Measurements from ENCODE around the gene MATR3. TPM values are rescaled to one million over a fixed set of nuclear protein-coding genes. Genes with fewer than 3 reads are reported as not detected.

The MATR3 gene
- polyA plus RNA-seq, 1 donor (not counting 4 experiments of a cell fraction or from before 2014, with no cell fraction given), result 122 TPM

GRCh38 chr5:139312075-139312474, 18.5 kb downstream of the MATR3 start:
- no peak for FAIRE-seq
- no peak overlapping the region for H3K4me2 ChIP-seq (ENCODE audit: control insufficient read depth, extremely low read depth, insufficient read depth, low read depth, low read length)

GRCh38 chr5:139314276-139314675, 20.7 kb downstream of the MATR3 start:
- no peak for FAIRE-seq
- peaks cover 10% of the 10 kb centered on the region for H3K4me1 ChIP-seq (ENCODE audit: control insufficient read depth, extremely low read depth, insufficient read depth, low read length)
- DNase-seq (ENCODE audit: low read depth, low spot score), result no peak

More at GRCh38 chr5:139312075-139312474, 18.5 kb downstream of the MATR3 start:
- DNase-seq (ENCODE audit: low read depth, low spot score), result no peak
- Histone ChIP-seq H3K9me3 (ENCODE audit: control insufficient read depth, low read depth, low read length) (no peaks in the 10 kb centered on the region), H2AFZ (ENCODE audit: control insufficient read depth, low read length) (no peak overlapping the region), H3K36me3 (ENCODE audit: control insufficient read depth in 2 of 2, extremely low read depth in 1 of 2, insufficient read depth in 2 of 2, low read length in 2 of 2) (peaks cover 2 to 16% of the 10 kb centered on the region in 2 experiments), H3K9ac (ENCODE audit: control insufficient read depth, extremely low read depth, insufficient read depth, low read length) (no peak overlapping the region), H4K20me1 (ENCODE audit: control insufficient read depth, extremely low read depth, insufficient read depth, low read length) (peaks cover 6% of the 10 kb centered on the region), H3K27me3 (ENCODE audit: control insufficient read depth, extremely low read depth, insufficient read depth, low read length) (no peaks in the 10 kb centered on the region), H3K4me3 (ENCODE audit: control insufficient read depth in 2 of 3, extremely low read depth in 1 of 3, insufficient read depth in 2 of 3, low read depth in 1 of 3, low read length in 3 of 3) (no peak overlapping the region), H3K4me1 (ENCODE audit: control insufficient read depth, extremely low read depth, insufficient read depth, low read length) (peaks cover 10% of the 10 kb centered on the region), H3K9me1 (ENCODE audit: control insufficient read depth, extremely low read depth, insufficient read depth, low read length) (no peaks in the 10 kb centered on the region), H3K79me2 (ENCODE audit: control insufficient read depth, insufficient read depth, low read length) (peaks cover 99% of the 10 kb centered on the region), H3K27ac (ENCODE audit: control insufficient read depth, insufficient read depth, low read length) (no peak overlapping the region)
- TF ChIP-seq EZH2 (IDR thresholded peaks at IDR 0.05; ENCODE audit: low read length) (no peak), CTCF (optimal IDR thresholded peaks at IDR 0.05 in 1 of 3, IDR thresholded peaks at IDR 0.05 in 1 of 3, conservative IDR thresholded peaks at IDR 0.05 in 1 of 3; ENCODE audit: extremely low read depth in 1 of 3, insufficient read depth in 2 of 3, low read length in 3 of 3) (no peak)
- dilution Hi-C loops (cut with MboI; ENCODE audit: extremely low pct_ligation_motif_present, low sequenced_read_pairs), result no loop called here

More at GRCh38 chr5:139314276-139314675, 20.7 kb downstream of the MATR3 start:
- no peaks in the 10 kb centered on the region for H3K27me3 ChIP-seq (ENCODE audit: control insufficient read depth, extremely low read depth, insufficient read depth, low read length)
- TF ChIP-seq EZH2 (IDR thresholded peaks at IDR 0.05; ENCODE audit: low read length) (no peak), CTCF (optimal IDR thresholded peaks at IDR 0.05 in 1 of 3, IDR thresholded peaks at IDR 0.05 in 1 of 3, conservative IDR thresholded peaks at IDR 0.05 in 1 of 3; ENCODE audit: extremely low read depth in 1 of 3, insufficient read depth in 2 of 3, low read length in 3 of 3) (no peak)
- no peak overlapping the region for H3K4me2 ChIP-seq (ENCODE audit: control insufficient read depth, extremely low read depth, insufficient read depth, low read depth, low read length)
- H3K4me3 ChIP-seq (ENCODE audit: control insufficient read depth in 2 of 3, extremely low read depth in 1 of 3, insufficient read depth in 2 of 3, low read depth in 1 of 3, low read length in 3 of 3), result no peak overlapping the region
- H2AFZ ChIP-seq (ENCODE audit: control insufficient read depth, low read length), result no peak overlapping the region
- no peaks in the 10 kb centered on the region for H3K9me3 ChIP-seq (ENCODE audit: control insufficient read depth, low read depth, low read length)
- no peak overlapping the region for H3K27ac ChIP-seq (ENCODE audit: control insufficient read depth, insufficient read depth, low read length)
- H3K36me3 ChIP-seq (ENCODE audit: control insufficient read depth in 2 of 2, extremely low read depth in 1 of 2, insufficient read depth in 2 of 2, low read length in 2 of 2), result peaks cover 7 to 28% of the 10 kb centered on the region in 2 experiments
- no peak overlapping the region for H3K9ac ChIP-seq (ENCODE audit: control insufficient read depth, extremely low read depth, insufficient read depth, low read length)
- peaks cover 82% of the 10 kb centered on the region for H3K79me2 ChIP-seq (ENCODE audit: control insufficient read depth, insufficient read depth, low read length)
- peaks cover 6% of the 10 kb centered on the region for H4K20me1 ChIP-seq (ENCODE audit: control insufficient read depth, extremely low read depth, insufficient read depth, low read length)
- H3K9me1 ChIP-seq (ENCODE audit: control insufficient read depth, extremely low read depth, insufficient read depth, low read length), result no peaks in the 10 kb centered on the region
- dilution Hi-C loops (cut with MboI; ENCODE audit: extremely low pct_ligation_motif_present, low sequenced_read_pairs), result no loop called here
